GM21447 (cell line): ENCODE measurements around the gene NUDT11.
"Not testable (repeated sequence)": the region's sequence is repeated elsewhere in the genome, so short reads cannot be mapped to it uniquely, and the experiment has no call there.

ENCODE experiments used
- ATAC-seq: cut with Tn5 transposase; IDR thresholded peaks from one replicate; pipeline ENCODE4 v1.9.1; 2021; ENCODE audit not compliant: unreplicated experiment

The NUDT11 gene

DNA sequence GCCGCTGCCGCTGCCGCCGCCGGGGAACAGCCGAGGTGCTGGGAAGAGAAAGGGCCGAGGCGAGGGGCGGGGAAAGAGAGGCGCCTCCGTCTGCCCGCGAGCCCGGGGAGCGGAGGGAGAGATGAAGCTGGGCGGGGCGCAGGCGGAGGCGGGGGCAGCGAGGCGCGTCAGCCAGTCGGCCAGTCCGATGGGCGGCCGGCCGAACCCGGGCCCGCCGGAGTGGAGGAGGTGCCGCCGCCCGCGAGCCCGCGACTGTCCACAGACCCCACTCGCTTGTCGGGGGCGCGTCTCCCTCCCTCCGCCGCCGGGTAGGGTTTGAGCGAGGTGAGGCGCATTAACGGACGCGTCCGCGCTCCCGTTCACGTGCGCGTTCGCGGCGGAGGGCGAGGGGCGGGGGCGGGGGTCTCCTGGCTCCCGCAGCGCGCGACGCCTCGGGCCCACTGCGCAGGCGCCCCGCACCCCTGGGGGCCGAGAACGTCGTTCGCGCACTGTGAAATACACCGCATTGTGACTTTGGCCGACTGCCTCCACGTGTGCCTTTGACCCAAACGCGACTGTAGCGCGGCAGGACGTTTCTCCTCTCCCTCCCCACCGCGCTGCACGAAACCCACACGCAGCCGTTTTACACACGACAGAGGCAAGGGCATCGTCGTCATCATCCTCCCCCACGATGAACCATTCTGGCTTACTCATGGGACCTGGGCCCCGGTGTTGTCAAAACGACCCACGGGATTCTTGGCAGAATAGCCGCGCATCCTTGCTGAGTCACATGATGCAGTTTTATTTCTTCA lies at the start of gene NUDT11:
Gene NUDT11, minus strand, starts transcription at position 92 of the 791 bp plus-strand sequence. CDS start 148 bp downstream, outside the sequence.
- ATAC-seq: no peak

DNA sequence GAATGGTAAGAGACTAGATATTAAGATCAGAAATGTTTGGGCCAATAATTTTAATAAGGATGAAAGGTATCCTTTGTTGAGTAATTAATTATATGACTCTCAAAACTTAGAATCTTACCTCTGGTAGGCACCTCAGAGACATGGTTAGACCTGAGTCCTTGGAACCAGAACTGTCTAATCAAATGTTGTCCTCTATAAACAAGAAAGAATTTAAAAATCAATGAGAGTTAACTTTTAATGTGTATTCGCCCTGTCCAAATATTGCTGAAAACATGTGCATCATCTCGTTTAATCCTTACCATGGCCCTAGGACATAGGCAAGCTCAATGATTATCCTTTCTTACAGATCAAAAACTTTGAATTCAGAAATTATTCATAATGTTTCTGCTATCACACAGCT lies 24.0 kb upstream of the NUDT11 start:
- ATAC-seq: no peak

DNA sequence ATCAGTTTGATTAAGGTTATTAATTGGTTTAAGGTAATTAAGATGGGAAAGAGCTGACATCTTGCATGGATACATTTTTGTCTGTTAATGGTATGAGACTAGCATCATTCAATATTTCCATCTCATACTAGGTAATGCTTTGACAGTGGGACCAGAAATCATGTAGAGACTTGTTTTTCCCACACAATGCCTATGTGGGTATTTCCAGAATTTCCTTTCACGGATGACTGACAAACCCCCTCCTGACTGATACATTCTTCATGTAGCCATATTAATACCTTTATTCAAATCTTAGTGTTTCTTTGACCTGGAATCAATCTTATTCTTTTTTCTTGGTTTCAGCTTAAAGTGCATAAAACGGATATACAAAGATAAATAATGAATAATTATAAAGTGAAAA lies 22.7 kb upstream of the NUDT11 start:
- ATAC-seq: not testable (repeated sequence)

DNA sequence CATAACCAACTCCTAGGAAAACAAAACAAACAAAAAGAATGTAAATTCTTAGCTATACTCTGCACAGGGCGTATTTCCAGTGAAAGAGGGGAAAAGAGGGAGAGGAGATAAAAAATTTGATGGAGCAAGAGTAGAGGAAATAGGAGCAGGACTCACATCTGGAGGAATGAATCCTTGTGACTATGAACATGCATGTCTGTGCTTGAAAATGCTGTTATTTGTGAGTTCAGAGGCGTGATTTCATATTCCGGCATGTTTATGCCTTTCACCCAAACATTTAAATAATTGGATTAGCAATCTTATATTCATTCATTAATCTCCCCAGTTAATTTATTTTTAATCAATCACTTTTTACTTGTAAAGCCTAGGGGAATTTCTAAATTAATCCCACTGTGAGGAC lies 11.2 kb upstream of the NUDT11 start:
- no peak for ATAC-seq

DNA sequence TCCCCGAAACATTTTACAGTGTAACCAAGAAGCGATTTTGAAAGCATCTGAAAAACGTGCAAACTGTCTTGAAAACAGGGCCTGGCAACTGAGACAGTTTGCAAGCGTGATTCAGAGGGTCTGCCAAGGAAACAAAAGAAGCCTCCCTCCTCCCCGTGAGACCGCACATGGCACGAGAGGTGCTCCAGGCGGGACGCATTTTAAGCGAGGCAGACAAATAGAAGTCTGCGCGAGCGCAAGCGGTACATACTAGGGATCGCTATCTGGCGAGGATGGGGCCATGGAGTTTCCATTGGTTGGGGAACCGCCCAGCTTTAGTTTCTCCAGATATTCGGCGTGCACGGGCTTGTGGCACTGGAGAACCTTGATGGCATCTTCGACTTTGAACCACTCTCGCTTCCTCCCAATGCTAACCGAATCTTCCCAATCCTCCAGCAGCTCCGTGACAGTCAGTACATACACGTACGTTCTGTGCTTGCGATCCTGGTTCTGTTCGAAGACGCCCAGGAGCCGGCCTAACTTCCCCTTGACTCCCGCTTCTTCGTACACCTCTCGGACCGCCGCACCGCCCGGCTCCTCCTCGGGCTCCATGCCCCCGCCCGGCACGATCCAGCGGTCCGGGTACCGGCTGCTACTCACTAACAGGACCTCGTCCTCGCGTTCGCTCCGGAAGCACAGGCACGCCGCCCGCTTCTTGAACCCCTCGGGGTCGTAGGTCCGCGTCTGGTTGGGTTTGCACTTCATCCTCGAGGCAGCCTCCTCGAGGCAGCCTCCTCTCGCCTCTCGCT lies 497 bp downstream of the NUDT11 start:
- not testable (repeated sequence) for ATAC-seq

DNA sequence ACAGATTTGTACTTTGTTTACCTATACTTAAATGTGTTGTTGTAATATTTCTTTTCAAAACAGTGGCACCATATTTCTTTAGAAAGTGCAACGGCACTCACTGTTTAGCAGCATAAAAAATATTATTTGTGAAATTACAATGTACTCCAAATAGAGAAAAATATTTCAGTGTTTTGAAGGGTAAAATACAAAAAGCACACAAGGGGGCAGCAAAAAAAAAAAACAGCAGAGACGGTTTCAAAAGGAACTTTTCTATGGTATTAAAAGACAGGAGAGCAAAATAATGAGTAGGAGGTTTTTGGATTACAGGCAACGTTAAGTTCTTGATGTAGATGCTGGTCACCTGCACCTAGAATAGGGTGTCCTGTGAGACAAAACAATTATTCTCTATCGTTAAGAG lies 2.0 kb downstream of the NUDT11 start:
- ATAC-seq: no peak

DNA sequence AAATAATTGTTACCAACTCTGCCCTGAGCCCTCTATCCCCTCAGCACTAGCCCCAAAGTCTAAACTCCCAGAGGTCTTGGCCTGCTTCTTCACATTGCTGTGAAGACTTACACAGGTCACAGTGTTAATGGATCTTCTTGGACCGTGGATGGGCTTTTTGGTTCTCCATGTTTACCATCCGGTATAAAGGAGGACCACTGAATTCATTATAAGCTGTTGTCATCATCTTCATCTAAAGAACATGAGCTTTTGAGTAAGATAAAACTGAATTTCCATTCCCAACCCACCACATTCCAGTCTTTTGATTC lies 8.5 kb downstream of the NUDT11 start:
- no peak for ATAC-seq

DNA sequence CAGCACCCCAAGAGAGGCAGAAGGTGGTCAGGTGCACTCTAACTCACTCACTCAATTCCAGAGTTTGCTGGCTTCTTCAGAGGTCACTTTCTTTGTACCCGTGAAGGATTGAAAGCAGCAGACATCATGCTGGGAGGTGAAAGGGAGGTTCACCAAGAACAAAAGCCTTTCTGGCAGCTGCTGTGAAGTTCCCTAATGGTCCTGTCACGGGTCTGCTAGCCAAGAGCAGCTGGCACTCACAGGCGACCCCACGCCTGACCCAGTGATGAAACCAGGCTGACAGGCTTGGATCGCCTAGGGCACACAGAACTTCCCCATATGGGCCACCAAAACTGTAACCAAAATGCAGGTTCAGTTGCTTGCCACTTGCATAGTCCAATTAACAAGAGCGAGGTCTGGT lies 11.8 kb downstream of the NUDT11 start:
- ATAC-seq: no peak

DNA sequence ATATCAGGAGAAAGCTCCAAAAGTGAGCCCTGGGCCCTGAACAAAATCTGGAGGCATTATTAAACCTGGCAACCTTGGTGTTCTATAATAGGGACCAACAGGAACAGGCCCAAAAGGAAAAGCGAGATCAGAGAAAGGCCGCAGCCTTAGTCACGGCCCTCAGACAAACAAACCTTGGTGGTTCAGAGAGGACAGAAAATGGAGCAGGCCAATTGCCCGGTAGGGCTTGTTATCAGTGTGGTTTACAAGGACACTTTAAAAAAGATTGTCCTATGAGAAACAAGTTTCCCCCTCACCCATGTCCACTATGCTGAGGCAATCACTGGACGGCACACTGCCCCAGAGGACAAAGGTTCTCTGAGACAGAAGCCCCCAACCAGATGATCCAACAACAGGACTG lies 14.0 kb downstream of the NUDT11 start:
- ATAC-seq: not testable (repeated sequence)

DNA sequence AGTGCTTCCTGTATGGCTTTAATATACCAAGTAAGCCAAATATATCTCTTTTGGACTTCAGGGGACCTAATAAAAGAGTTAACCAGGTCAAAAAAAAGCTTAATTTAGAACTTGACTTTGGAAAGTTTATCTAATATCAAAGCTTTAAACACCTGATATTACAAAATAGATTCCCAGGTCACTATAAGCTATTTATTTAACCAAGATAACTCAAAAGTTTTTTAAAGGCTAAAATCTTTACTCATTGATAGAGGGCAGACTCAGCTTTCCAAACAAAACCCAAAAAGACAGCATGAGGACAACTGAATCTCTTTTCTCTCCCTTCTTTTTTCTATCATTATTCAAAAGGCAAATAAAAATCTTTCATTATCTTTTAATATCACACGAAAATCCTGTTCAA lies 19.5 kb downstream of the NUDT11 start:
- ATAC-seq: no peak

DNA sequence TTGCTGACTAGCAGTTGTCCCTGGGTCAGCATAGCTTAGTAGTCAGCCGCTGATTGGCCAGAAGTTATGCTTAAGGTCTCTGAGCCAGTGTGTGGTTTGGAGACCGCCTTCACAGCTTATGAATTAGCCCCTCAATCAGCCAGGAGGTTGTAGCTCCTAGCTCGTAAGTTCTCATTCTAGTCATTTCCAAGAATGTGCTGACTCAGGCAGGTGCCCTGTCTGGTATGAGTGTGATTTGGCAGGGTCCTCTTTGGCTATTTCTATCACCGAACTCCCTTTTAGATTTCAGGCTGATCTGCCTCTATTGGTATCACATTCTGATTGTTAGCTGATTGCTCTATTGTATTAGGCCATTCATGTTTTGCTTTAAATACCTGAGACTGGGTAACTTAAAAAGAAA lies 33.1 kb downstream of the NUDT11 start:
- no peak for ATAC-seq

DNA sequence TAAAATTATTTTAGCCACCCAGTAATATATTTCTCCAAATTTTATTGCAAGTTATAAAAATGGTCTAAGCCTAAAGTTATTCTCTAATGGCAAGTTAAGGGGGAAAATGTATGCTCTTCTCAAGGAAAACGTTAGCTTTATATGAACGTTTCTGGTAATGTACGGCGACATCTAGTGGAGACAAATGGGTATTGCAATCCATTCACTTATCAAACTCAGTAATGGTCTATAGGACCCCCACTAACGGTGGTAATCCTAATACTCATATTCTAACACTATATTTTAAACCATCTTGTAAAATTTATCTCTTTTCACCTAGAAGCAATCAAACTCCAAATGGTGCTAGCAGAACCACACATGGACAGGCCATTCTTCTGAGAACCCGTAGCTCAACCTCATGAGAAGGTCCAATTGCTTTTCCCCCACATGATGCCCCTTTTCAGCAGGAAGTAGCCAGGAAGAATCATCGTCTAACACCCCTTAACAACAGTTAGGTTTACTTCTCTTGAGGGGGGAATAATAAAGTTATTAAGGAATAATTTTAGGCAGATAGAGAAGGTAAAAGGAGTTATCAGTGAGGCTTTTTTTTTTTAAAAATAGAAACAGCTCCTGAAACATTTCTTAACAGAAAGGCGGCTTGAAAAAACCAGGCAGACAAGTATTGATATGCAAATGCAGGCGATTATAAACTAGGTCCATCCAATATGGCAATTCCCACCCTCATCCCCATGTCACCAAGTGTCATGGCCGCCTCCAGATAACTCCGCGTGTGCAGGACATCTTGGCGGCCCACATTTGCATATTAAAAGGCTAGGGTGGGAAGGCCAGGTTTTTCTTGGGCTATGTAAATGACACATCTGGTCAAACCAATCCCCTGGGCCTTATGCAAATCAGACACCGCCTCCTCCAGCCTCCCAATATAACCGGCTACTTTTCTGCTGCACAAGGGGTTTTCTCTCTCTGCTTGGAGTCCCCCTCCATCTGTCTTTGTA lies 35.0 kb downstream of the NUDT11 start:
- ATAC-seq: no peak

DNA sequence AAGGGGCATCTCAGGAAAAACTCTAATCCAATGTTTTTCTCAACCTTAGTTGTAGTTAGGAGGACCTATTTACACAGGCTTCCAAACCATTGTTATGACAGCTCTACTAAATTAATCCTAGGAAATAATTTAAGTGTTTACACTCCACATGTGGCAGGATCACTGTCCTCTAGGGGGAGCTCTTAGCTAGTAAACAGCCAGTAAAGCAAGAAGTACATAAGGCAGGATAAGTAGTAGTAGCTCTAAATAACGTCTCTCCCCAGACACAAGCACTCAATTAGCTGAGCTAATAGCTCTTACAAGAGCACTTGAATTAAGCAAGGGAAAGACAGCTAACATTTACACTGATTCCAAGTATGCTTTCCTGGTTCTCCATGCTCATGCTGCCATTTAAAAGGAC lies 37.3 kb downstream of the NUDT11 start:
- ATAC-seq: no peak

DNA sequence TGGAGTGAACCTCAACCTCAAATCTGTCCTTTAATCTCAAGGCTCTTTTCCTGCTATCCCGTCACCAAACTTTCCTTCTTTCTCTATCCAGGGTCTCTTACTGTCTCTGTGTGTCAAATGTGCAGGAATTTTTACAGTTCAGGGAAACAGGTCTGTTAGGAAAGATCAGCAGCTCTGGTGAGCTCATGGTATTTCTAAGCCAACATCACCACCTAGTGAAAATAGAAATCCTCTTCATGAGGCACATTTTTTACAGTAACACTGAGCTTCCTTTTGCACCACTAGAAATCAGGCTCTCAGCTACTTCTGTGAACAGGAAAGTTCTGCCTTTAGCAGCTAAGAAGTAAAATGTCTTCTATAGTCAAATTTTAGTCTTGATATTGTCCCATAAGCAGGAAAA lies 39.6 kb downstream of the NUDT11 start:
- ATAC-seq: no peak

DNA sequence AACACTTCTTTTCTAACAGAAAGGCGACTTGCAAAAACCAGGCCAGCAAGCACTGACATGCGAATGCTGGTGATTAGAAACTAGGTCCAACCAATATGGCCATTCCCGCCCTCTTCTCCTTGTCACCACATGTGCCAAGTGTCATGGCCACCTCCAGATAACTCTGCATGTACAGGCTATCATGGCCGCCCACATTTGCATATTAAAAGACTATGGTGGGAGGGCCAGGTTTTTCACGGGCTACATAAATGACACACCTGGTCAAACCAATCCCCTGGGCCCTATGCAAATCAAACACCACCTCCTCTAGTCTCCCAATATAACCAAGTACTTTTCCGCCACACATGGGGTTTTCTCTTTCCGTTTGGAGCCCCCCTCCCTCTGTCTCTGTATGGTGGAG lies 40.1 kb downstream of the NUDT11 start:
- no peak for ATAC-seq

DNA sequence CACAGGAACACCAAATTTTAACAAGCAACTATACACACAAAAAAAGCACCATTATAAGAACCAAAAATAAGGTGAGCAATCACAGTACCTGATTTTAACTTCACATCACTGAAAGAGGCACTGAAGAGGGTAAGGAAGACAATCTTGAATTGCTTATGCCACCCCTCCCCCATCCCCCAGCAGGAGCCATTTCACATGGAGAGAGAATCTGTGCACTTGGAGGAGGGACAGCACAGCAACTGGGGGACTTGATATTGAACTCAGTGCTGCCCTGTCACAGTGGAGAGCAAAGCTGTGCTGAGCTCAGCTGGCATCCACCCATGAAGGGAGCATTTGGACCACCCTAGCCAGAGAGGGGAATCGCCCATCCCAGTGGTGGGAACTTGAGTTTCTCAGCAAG lies 56.0 kb downstream of the NUDT11 start:
- ATAC-seq: no peak
